Amygdala (tissue), 56 donors: ENCODE data around the gene TMCC1.
"Not testable (repeated sequence)": the region's sequence is repeated elsewhere in the genome, so short reads cannot be mapped to it uniquely, and the experiment has no call there.

Source experiments
- DNase-seq, 56 donors: peaks; one replicate each; lab custom pipeline; 2025; lab: John Stamatoyannopoulos, UW

Gene TMCC1

GRCh38 chr3:129658110-129658843 is 235.2 kb downstream of the TMCC1 start:
- no peak for DNase-seq

GRCh38 chr3:129657261-129658046 is 236.1 kb downstream of the TMCC1 start:
- DNase-seq, result no peak

GRCh38 chr3:129656659-129657247 is 236.8 kb downstream of the TMCC1 start:
- no peak for DNase-seq

GRCh38 chr3:129655291-129655700 is 238.2 kb downstream of the TMCC1 start:
- no peak for DNase-seq

- no peak for DNase-seq
Measured at GRCh38 chr3:129654131-129654530, 239.4 kb downstream of the TMCC1 start.

- no peak for DNase-seq
Measured at GRCh38 chr3:129653019-129653418, 240.5 kb downstream of the TMCC1 start.

- peak in 35 of 56 donors; percentile 2 to 74 (median 26) for DNase-seq
Measured at GRCh38 chr3:129651435-129652202, 241.9 kb downstream of the TMCC1 start.

- DNase-seq, result peak in 43 of 56 donors; percentile 4 to 80 (median 27)
Measured at GRCh38 chr3:129650256-129650872, 243.1 kb downstream of the TMCC1 start.

- DNase-seq, result no peak
Measured at GRCh38 chr3:129648391-129648790, 245.1 kb downstream of the TMCC1 start.

- no peak for DNase-seq
Measured at GRCh38 chr3:129645286-129645685, 248.2 kb downstream of the TMCC1 start.

GRCh38 chr3:129644836-129645235 is 248.7 kb downstream of the TMCC1 start:
- DNase-seq, result no peak

GRCh38 chr3:129641567-129642260 is 251.8 kb downstream of the TMCC1 start:
- not testable (repeated sequence) for DNase-seq

- not testable (repeated sequence) for DNase-seq
Measured at GRCh38 chr3:129640985-129641384, 252.5 kb downstream of the TMCC1 start.

- no peak for DNase-seq
Measured at GRCh38 chr3:129638481-129638880, 255.0 kb downstream of the TMCC1 start.

GRCh38 chr3:129636082-129636481 is 257.4 kb downstream of the TMCC1 start:
- DNase-seq, result no peak

- DNase-seq, result no peak
Measured at GRCh38 chr3:129635656-129636055, 257.9 kb downstream of the TMCC1 start.

- DNase-seq, result no peak
Measured at GRCh38 chr3:129633751-129634481, 259.6 kb downstream of the TMCC1 start.

GRCh38 chr3:129632977-129633376 is 260.5 kb downstream of the TMCC1 start:
- no peak for DNase-seq

GRCh38 chr3:129632556-129632955 is 261.0 kb downstream of the TMCC1 start:
- no peak for DNase-seq
